Measurements from ENCODE around the gene LRRC41.
"Not testable (repeated sequence)": the region's sequence is repeated elsewhere in the genome, so short reads cannot be mapped to it uniquely, and the experiment has no call there.

LRRC41 gene

GRCh38 chr1:46246548-46247435 lies 56.6 kb downstream of the LRRC41 start:
- Histone ChIP-seq H3K27ac (ENCODE audit: low read depth, low read length) (no peak overlapping the region), H3K27me3 (ENCODE audit: control insufficient read depth in 1 of 2, insufficient read depth in 2 of 2, low read length in 2 of 2) (no peaks in the 10 kb centered on the region), H3K4me3 (ENCODE audit: low read depth in 1 of 2, low read length in 2 of 2) (peak overlapping the region; percentile 35 to 85), H3K9me3 (ENCODE audit: low read length) (no peaks in the 10 kb centered on the region), H3K9ac (ENCODE audit: low read length) (peak overlapping the region; percentile 22), H3K4me1 (ENCODE audit: insufficient read depth, low read length) (peaks cover 7% of the 10 kb centered on the region), H3K36me3 (ENCODE audit: insufficient read depth, low read length) (no peaks in the 10 kb centered on the region)

DNA sequence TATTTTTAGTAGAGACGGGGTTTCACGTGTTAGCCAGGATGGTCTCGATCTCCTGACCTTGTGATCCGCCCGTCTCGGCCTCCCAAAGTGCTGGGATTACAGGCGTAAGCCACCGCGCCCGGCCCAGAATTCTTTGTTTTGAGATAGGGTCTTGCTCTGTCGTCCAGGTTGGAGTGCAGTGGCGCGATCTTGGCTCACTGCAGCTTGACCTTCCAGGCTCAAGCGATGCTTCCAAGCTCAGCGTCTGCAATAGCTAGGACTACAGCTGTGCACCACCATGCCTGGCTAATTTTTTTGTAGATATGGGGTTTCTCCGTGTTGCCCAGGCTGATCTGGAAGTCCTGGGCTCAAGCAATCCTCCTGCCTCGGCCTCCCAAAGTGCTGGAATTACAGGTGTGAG lies 57.3 kb downstream of the LRRC41 start:
- H3K9ac ChIP-seq (ENCODE audit: low read length); H3K4me1 ChIP-seq (ENCODE audit: insufficient read depth, low read length); H3K36me3 ChIP-seq (ENCODE audit: insufficient read depth, low read length); H3K9me3 ChIP-seq (ENCODE audit: low read length); H3K27me3 ChIP-seq (ENCODE audit: control insufficient read depth in 1 of 2, insufficient read depth in 2 of 2, low read length in 2 of 2); H3K4me3 ChIP-seq (ENCODE audit: low read depth in 1 of 2, low read length in 2 of 2); H3K27ac ChIP-seq (ENCODE audit: low read depth, low read length): not testable (repeated sequence)

DNA sequence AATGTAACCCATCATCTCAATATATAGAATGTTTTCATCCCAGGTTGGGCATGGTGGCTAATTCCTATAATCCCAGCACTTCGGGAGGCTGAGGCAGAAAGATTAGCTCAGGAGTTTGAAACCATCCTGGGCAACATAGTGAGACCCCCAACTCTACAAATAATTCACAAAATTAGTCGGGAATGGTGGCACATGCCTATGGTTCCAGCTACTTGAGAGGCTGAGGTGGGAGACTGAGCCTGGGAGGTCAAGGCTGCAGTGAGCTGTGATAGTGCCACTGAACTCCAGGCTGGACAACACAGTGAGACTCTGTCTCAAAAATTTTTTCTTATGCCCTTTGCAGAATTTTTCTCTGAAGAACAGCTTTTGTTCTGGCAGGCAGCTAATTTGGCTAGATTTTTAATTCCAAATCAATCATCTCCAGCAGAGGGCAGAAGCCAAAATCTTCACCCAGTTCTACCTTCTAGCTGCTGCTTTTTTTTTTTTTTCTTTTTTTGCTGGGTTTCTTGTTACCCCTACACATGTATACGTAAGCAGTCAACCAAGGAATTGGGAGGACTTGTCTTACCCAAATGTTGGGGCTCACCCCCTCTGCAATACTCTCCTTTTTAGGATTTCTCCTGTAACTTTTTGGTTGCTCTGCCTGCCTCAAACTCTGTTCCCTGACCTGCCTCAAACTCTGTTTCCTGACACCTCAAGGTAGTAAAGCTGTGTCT lies 58.6 kb downstream of the LRRC41 start:
- Histone ChIP-seq H3K9ac (ENCODE audit: low read length) (no peak overlapping the region), H3K36me3 (ENCODE audit: insufficient read depth, low read length) (no peaks in the 10 kb centered on the region), H3K9me3 (ENCODE audit: low read length) (no peaks in the 10 kb centered on the region), H3K27ac (ENCODE audit: low read depth, low read length) (no peak overlapping the region), H3K4me3 (ENCODE audit: low read depth in 1 of 2, low read length in 2 of 2) (no peak overlapping the region), H3K4me1 (ENCODE audit: insufficient read depth, low read length) (peaks cover 7% of the 10 kb centered on the region), H3K27me3 (ENCODE audit: control insufficient read depth in 1 of 2, insufficient read depth in 2 of 2, low read length in 2 of 2) (no peaks in the 10 kb centered on the region)

- H3K27me3 ChIP-seq (ENCODE audit: control insufficient read depth in 1 of 2, insufficient read depth in 2 of 2, low read length in 2 of 2); H3K4me3 ChIP-seq (ENCODE audit: low read depth in 1 of 2, low read length in 2 of 2); H3K36me3 ChIP-seq (ENCODE audit: insufficient read depth, low read length); H3K9ac ChIP-seq (ENCODE audit: low read length); H3K4me1 ChIP-seq (ENCODE audit: insufficient read depth, low read length); H3K27ac ChIP-seq (ENCODE audit: low read depth, low read length); H3K9me3 ChIP-seq (ENCODE audit: low read length): not testable (repeated sequence)
These were observed 59.6 kb downstream of the LRRC41 start for GRCh38 chr1:46243831-46244230.

- no peaks in the 10 kb centered on the region for H3K36me3 ChIP-seq (ENCODE audit: insufficient read depth, low read length)
- no peak overlapping the region for H3K27ac ChIP-seq (ENCODE audit: low read depth, low read length)
- peaks cover 2% of the 10 kb centered on the region for H3K4me1 ChIP-seq (ENCODE audit: insufficient read depth, low read length)
- no peak overlapping the region for H3K9ac ChIP-seq (ENCODE audit: low read length)
- H3K9me3 ChIP-seq (ENCODE audit: low read length), result no peaks in the 10 kb centered on the region
- no peaks in the 10 kb centered on the region for H3K27me3 ChIP-seq (ENCODE audit: control insufficient read depth in 1 of 2, insufficient read depth in 2 of 2, low read length in 2 of 2)
- H3K4me3 ChIP-seq (ENCODE audit: low read depth in 1 of 2, low read length in 2 of 2), result no peak overlapping the region
These were observed 60.5 kb downstream of the LRRC41 start for GRCh38 chr1:46242918-46243317.

GRCh38 chr1:46241733-46242132 lies 61.7 kb downstream of the LRRC41 start:
- H3K36me3 ChIP-seq (ENCODE audit: insufficient read depth, low read length); H3K9ac ChIP-seq (ENCODE audit: low read length); H3K4me1 ChIP-seq (ENCODE audit: insufficient read depth, low read length); H3K4me3 ChIP-seq (ENCODE audit: low read depth in 1 of 2, low read length in 2 of 2); H3K9me3 ChIP-seq (ENCODE audit: low read length); H3K27me3 ChIP-seq (ENCODE audit: control insufficient read depth in 1 of 2, insufficient read depth in 2 of 2, low read length in 2 of 2); H3K27ac ChIP-seq (ENCODE audit: low read depth, low read length): not testable (repeated sequence)

GRCh38 chr1:46238865-46239264 lies 64.6 kb downstream of the LRRC41 start:
- not testable (repeated sequence) for H3K4me1 ChIP-seq (ENCODE audit: insufficient read depth, low read length); H3K36me3 ChIP-seq (ENCODE audit: insufficient read depth, low read length); H3K27ac ChIP-seq (ENCODE audit: low read depth, low read length); H3K4me3 ChIP-seq (ENCODE audit: low read depth in 1 of 2, low read length in 2 of 2); H3K9ac ChIP-seq (ENCODE audit: low read length); H3K9me3 ChIP-seq (ENCODE audit: low read length); H3K27me3 ChIP-seq (ENCODE audit: control insufficient read depth in 1 of 2, insufficient read depth in 2 of 2, low read length in 2 of 2)

GRCh38 chr1:46236882-46237281 lies 66.5 kb downstream of the LRRC41 start:
- Histone ChIP-seq H3K4me1 (ENCODE audit: insufficient read depth, low read length) (no peaks in the 10 kb centered on the region), H3K9me3 (ENCODE audit: low read length) (no peaks in the 10 kb centered on the region), H3K9ac (ENCODE audit: low read length) (no peak overlapping the region), H3K27ac (ENCODE audit: low read depth, low read length) (no peak overlapping the region), H3K4me3 (ENCODE audit: low read depth in 1 of 2, low read length in 2 of 2) (no peak overlapping the region), H3K27me3 (ENCODE audit: control insufficient read depth in 1 of 2, insufficient read depth in 2 of 2, low read length in 2 of 2) (no peaks in the 10 kb centered on the region), H3K36me3 (ENCODE audit: insufficient read depth, low read length) (no peaks in the 10 kb centered on the region)

DNA sequence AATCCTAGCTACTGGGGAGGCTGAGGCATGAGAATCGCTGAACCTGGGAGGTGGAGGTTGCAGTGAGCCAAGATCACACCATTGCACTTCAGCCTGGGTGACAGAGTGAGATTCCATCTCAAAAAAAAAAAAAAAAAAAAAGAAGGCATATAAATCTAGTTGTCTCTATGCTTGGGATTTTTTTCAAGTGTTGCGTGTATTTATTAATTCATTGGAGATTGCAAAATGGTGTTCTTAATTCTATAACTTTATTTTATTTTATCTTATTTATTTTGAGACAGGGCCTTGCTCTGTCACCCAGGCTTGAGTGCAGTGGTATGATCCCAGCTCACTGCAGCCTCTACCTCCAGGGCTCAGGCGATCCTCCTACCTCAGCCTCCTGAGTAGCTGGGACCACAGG lies 72.2 kb downstream of the LRRC41 start:
- not testable (repeated sequence) for H3K4me1 ChIP-seq (ENCODE audit: insufficient read depth, low read length); H3K36me3 ChIP-seq (ENCODE audit: insufficient read depth, low read length); H3K27me3 ChIP-seq (ENCODE audit: control insufficient read depth in 1 of 2, insufficient read depth in 2 of 2, low read length in 2 of 2); H3K4me3 ChIP-seq (ENCODE audit: low read depth in 1 of 2, low read length in 2 of 2); H3K9ac ChIP-seq (ENCODE audit: low read length); H3K9me3 ChIP-seq (ENCODE audit: low read length); H3K27ac ChIP-seq (ENCODE audit: low read depth, low read length)

All from muscle layer of colon (tissue), 2 donors.